ENCODE data around the gene MCM9. TPM values are rescaled to one million over a fixed set of nuclear protein-coding genes. Genes with fewer than 3 reads are reported as not detected.
A peak's percentile ranks its signal among the peaks of the same experiment; 100 is the strongest.

Gene MCM9
- total and polyA plus RNA-seq, 2 donors (not counting 1 experiment from before 2014, with no cell fraction given), result 1.2 to 9.6 TPM

- no peaks in the 10 kb centered on the region for H4K20me1 ChIP-seq (ENCODE audit: control insufficient read depth, extremely low read depth, insufficient read depth, low read length)
- H2AFZ ChIP-seq (ENCODE audit: low read length), result no peak overlapping the region
- H3K36me3 ChIP-seq (ENCODE audit: control insufficient read depth, insufficient read depth, low read length), result no peaks in the 10 kb centered on the region
- no peaks in the 10 kb centered on the region for H3K27me3 ChIP-seq (ENCODE audit: control insufficient read depth, insufficient read depth, low read length)
- no peak overlapping the region for H3K4me2 ChIP-seq (ENCODE audit: extremely low read depth, insufficient read depth, low read length)
- DNase-seq (ENCODE audit: low read depth in 2 of 2), result no peak
- H3K4me3 ChIP-seq (replicated peaks in 1 of 4; ENCODE audit: control extremely low read depth in 1 of 4, insufficient read depth in 1 of 4, low read depth in 3 of 4, low read length in 4 of 4), result no peak overlapping the region
- H3K27ac ChIP-seq (ENCODE audit: insufficient read depth, low read length), result no peak overlapping the region
- H3K9ac ChIP-seq (ENCODE audit: insufficient read depth, low read length), result no peak overlapping the region
- H3K4me1 ChIP-seq (ENCODE audit: control insufficient read depth, extremely low read depth, insufficient read depth, low read length), result peaks cover 2% of the 10 kb centered on the region
- H3K9me3 ChIP-seq (ENCODE audit: control insufficient read depth, insufficient read depth, low read depth, low read length), result no peaks in the 10 kb centered on the region
- H3K79me2 ChIP-seq (ENCODE audit: control insufficient read depth, insufficient read depth, low read length), result no peaks in the 10 kb centered on the region
- no peak for TF ChIP-seq EZH2 (IDR thresholded peaks at IDR 0.05; ENCODE audit: low read length, missing control alignments)
- no peak for TF ChIP-seq CTCF (conservative IDR thresholded peaks at IDR 0.05 in 1 of 2, IDR thresholded peaks at IDR 0.05 in 1 of 2; ENCODE audit: low read depth in 1 of 2, low read length in 2 of 2)
Observed at GRCh38 chr6:118881440-118882313, 53.3 kb downstream of the MCM9 start.

GRCh38 chr6:118877806-118878205 lies 57.2 kb downstream of the MCM9 start:
- H3K9me3 ChIP-seq (ENCODE audit: control insufficient read depth, insufficient read depth, low read depth, low read length), result no peaks in the 10 kb centered on the region
- TF ChIP-seq EZH2 (IDR thresholded peaks at IDR 0.05; ENCODE audit: low read length, missing control alignments), result no peak
- no peaks in the 10 kb centered on the region for H3K36me3 ChIP-seq (ENCODE audit: control insufficient read depth, insufficient read depth, low read length)
- H3K79me2 ChIP-seq (ENCODE audit: control insufficient read depth, insufficient read depth, low read length), result no peaks in the 10 kb centered on the region
- H3K4me1 ChIP-seq (ENCODE audit: control insufficient read depth, extremely low read depth, insufficient read depth, low read length), result peaks cover 2% of the 10 kb centered on the region
- no peak overlapping the region for H3K4me3 ChIP-seq (replicated peaks in 1 of 4; ENCODE audit: control extremely low read depth in 1 of 4, insufficient read depth in 1 of 4, low read depth in 3 of 4, low read length in 4 of 4)
- no peak overlapping the region for H3K27ac ChIP-seq (ENCODE audit: insufficient read depth, low read length)
- H2AFZ ChIP-seq (ENCODE audit: low read length), result no peak overlapping the region
- H3K27me3 ChIP-seq (ENCODE audit: control insufficient read depth, insufficient read depth, low read length), result no peaks in the 10 kb centered on the region
- DNase-seq (ENCODE audit: low read depth in 2 of 2), result no peak
- H3K4me2 ChIP-seq (ENCODE audit: extremely low read depth, insufficient read depth, low read length), result no peak overlapping the region
- H4K20me1 ChIP-seq (ENCODE audit: control insufficient read depth, extremely low read depth, insufficient read depth, low read length), result no peaks in the 10 kb centered on the region
- no peak overlapping the region for H3K9ac ChIP-seq (ENCODE audit: insufficient read depth, low read length)

GRCh38 chr6:118876814-118877213 lies 58.1 kb downstream of the MCM9 start:
- H3K79me2 ChIP-seq (ENCODE audit: control insufficient read depth, insufficient read depth, low read length), result no peaks in the 10 kb centered on the region
- DNase-seq (ENCODE audit: low read depth in 2 of 2), result peak; percentile 54 to 83

More at GRCh38 chr6:118876814-118877213, 58.1 kb downstream of the MCM9 start:
- H4K20me1 ChIP-seq (ENCODE audit: control insufficient read depth, extremely low read depth, insufficient read depth, low read length), result no peaks in the 10 kb centered on the region
- TF ChIP-seq CTCF (conservative IDR thresholded peaks at IDR 0.05 in 1 of 2, IDR thresholded peaks at IDR 0.05 in 1 of 2; ENCODE audit: low read depth in 1 of 2, low read length in 2 of 2), result no peak
- no peak for TF ChIP-seq EZH2 (IDR thresholded peaks at IDR 0.05; ENCODE audit: low read length, missing control alignments)
- peak overlapping the region; percentile 54 for H2AFZ ChIP-seq (ENCODE audit: low read length)
- H3K27me3 ChIP-seq (ENCODE audit: control insufficient read depth, insufficient read depth, low read length), result no peaks in the 10 kb centered on the region
- H3K9me3 ChIP-seq (ENCODE audit: control insufficient read depth, insufficient read depth, low read depth, low read length), result no peaks in the 10 kb centered on the region
- no peaks in the 10 kb centered on the region for H3K36me3 ChIP-seq (ENCODE audit: control insufficient read depth, insufficient read depth, low read length)
- no peak overlapping the region for H3K4me3 ChIP-seq (replicated peaks in 1 of 4; ENCODE audit: control extremely low read depth in 1 of 4, insufficient read depth in 1 of 4, low read depth in 3 of 4, low read length in 4 of 4)
- no peak overlapping the region for H3K9ac ChIP-seq (ENCODE audit: insufficient read depth, low read length)
- H3K4me2 ChIP-seq (ENCODE audit: extremely low read depth, insufficient read depth, low read length), result peak overlapping the region; percentile 27
- peak overlapping the region; percentile 18 for H3K27ac ChIP-seq (ENCODE audit: insufficient read depth, low read length)
- H3K4me1 ChIP-seq (ENCODE audit: control insufficient read depth, extremely low read depth, insufficient read depth, low read length), result peaks cover 2% of the 10 kb centered on the region
